Tibial nerve (tissue), 4 donors: ENCODE data around the gene ELANE. TPM values are rescaled to one million over a fixed set of nuclear protein-coding genes. Genes with fewer than 3 reads are reported as not detected.

Experiments
- DNase-seq, 2 donors: peaks; one replicate each; pipeline ENCODE4 v3.0.0-alpha.2; 2019; ENCODE audit warnings: low spot score in 2 of 2
- H3K27ac ChIP-seq, 4 donors: fragments of 200-600 bp; sonication (generic) in 3 of 4; one replicate each; pipeline ENCODE4 v1.5.1; 2017 to 2019; ENCODE audit warnings: mild to moderate bottlenecking in 1 of 4
- H3K27me3 ChIP-seq, 2 donors: fragments of 200-600 bp; sonication (generic) in 1 of 2; one replicate each; pipeline versions ENCODE4 v1.5.1 to v1.6.0; 2017 to 2019
- H3K36me3 ChIP-seq, 3 donors: fragments of 200-600 bp; sonication (generic); one replicate each; pipeline ENCODE4 v1.5.1; 2018 to 2019
- H3K4me1 ChIP-seq, 4 donors: fragments of 200-600 bp; sonication (generic) in 3 of 4; one replicate each; pipeline ENCODE4 v1.5.1; 2017 to 2019
- H3K4me3 ChIP-seq, 4 donors: fragments of 200-600 bp; sonication (generic) in 3 of 4; one replicate each; pipeline ENCODE4 v1.5.1; 2017 to 2019; ENCODE audit warnings: mild to moderate bottlenecking in 1 of 4, moderate library complexity in 1 of 4
- H3K9me3 ChIP-seq, 4 donors: fragments of 200-600 bp; sonication (generic) in 3 of 4; one replicate each; pipeline ENCODE4 v1.5.1; 2017 to 2019
- CTCF ChIP-seq, 5 experiments: fragments of 200-600 bp in 3 of 5; fragments of 450-650 bp in 2 of 5; sonication (generic) in 3 of 5; IDR thresholded peaks; one replicate each; pipeline ENCODE4 v1.5.1; 2016 to 2019; ENCODE audit warnings: antibody characterized with exemption in 5 of 5, mild to moderate bottlenecking in 3 of 5, moderate library complexity in 2 of 5
- EP300 ChIP-seq, 2 donors: sonication (generic); formaldehyde crosslinking; IDR thresholded peaks; one replicate each; pipeline ENCODE4 v1.6.1; 2017; ENCODE audit warnings: antibody characterized with exemption in 2 of 2, mild to moderate bottlenecking in 1 of 2
- POLR2A ChIP-seq, 2 donors: fragments of 450-650 bp; IDR thresholded peaks; one replicate each; pipeline ENCODE4 v1.6.1; 2017; ENCODE audit warnings: antibody characterized with exemption in 2 of 2, mild to moderate bottlenecking in 2 of 2, moderate library complexity in 2 of 2
- WGBS, 2 donors: methylation state at CpG; one replicate each; pipeline ENCODE4 v1.1.5; 2018; 5-methylcytosine and 5-hydroxymethylcytosine counted together
- total RNA-seq, 4 donors: library from RNA; depleted of rRNA; stranded (reverse); fragments of >200 nt; gene quantifications; one replicate each; pipeline ENCODE4 v1.1.0, GENCODE V29; 2016

The ELANE gene
- total RNA-seq, 4 donors from 2014 or later = 0.66 to 12.6 (median 4.2) TPM

- H3K9me3 ChIP-seq = no peaks in the 10 kb centered on the region
- no peak overlapping the region for H3K27ac ChIP-seq
These were observed 48.4 kb downstream of the ELANE start for GRCh38 chr19:900302-901111.

GRCh38 chr19:901216-902092 lies 49.4 kb downstream of the ELANE start:
- no peak for TF ChIP-seq POLR2A (IDR thresholded peaks at IDR 0.05)
- TF ChIP-seq CTCF (IDR thresholded peaks at IDR 0.05) = no peak
- no peak for TF ChIP-seq EP300 (IDR thresholded peaks at IDR 0.05)
- 89 to 95% methylated on average over 22 to 27 of the region's 27 CpGs for WGBS, 2 donors
- H3K4me3 ChIP-seq = no peak overlapping the region
- peaks cover 0 to 6% (median 0%) of the 10 kb centered on the region in 4 donors for H3K4me1 ChIP-seq
- no peaks in the 10 kb centered on the region for H3K9me3 ChIP-seq
- DNase-seq = no peak
- H3K27ac ChIP-seq = no peak overlapping the region
- H3K27me3 ChIP-seq = no peaks in the 10 kb centered on the region
- H3K36me3 ChIP-seq = peaks cover 0 to 49% (median 0%) of the 10 kb centered on the region in 3 donors

More at GRCh38 chr19:900302-901111, 48.4 kb downstream of the ELANE start:
- H3K4me3 ChIP-seq = no peak overlapping the region
- no peak for DNase-seq
- 83 to 84% methylated on average over 27 to 30 of the region's 30 CpGs for WGBS, 2 donors
- peaks cover 0 to 49% (median 0%) of the 10 kb centered on the region in 3 donors for H3K36me3 ChIP-seq
- H3K4me1 ChIP-seq = peaks cover 0 to 6% (median 0%) of the 10 kb centered on the region in 4 donors
- H3K27me3 ChIP-seq = no peaks in the 10 kb centered on the region
- no peak for TF ChIP-seq CTCF (IDR thresholded peaks at IDR 0.05)

DNA sequence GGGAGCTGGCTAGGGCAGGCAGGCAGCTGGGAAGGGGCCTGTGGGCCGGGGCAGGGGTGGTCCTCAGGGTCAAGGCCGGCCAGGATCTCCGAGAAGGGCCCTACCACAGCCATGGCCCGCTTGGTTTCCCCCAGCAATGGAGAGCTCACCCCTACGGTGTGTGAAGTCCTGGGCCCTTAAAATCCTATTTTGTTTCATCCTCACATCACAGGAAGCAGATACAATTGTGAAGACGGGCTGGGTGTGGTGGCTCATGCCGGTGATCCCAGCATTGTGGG lies 49.9 kb downstream of the ELANE start:
- WGBS, 2 donors = 86 to 95% methylated on average over 6 to 7 of the region's 7 CpGs
- TF ChIP-seq EP300 (IDR thresholded peaks at IDR 0.05) (no peak), CTCF (IDR thresholded peaks at IDR 0.05) (no peak), POLR2A (IDR thresholded peaks at IDR 0.05) (no peak)
- peaks cover 0 to 6% (median 0%) of the 10 kb centered on the region in 4 donors for H3K4me1 ChIP-seq
- peaks cover 0 to 48% (median 0%) of the 10 kb centered on the region in 3 donors for H3K36me3 ChIP-seq
- no peaks in the 10 kb centered on the region for H3K27me3 ChIP-seq
- H3K9me3 ChIP-seq = no peaks in the 10 kb centered on the region
- H3K27ac ChIP-seq = no peak overlapping the region
- no peak for DNase-seq
- H3K4me3 ChIP-seq = no peak overlapping the region

DNA sequence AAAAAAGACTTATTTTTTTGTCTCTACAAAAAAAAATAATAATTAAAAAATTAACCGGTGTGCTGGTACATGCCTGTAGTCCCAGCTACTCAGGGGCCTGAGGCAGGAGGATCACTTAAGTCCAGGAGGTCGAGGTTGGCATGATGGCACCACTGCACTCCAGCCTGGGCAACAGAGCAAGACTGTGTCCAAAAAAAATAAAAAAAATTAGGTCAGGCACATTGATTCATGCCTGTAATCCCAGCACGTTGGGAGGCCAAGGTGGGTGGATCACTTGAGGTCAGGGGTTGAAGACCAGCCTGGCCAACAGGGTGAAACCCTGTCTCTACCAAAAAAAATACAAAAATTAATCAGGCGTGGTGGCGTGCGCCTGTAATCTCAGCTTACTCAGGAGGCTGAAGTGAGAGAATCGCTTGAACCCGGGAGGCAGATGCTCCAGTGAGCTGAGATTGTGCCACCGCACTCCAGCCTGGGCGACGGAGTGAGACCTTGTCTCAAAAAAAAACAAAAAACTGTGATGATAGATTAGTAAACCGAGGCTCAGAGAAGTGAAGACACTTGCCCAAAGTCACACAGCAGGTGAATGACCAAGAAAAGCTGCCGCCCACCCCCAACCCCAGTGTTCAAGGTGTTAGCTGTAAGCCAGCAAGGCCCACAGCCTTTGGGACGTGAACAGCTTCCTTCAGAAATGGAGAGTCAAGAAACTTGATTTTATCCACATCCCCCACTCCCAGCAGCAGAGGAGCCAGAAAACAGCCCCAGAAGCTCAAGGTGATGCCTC lies 50.5 kb downstream of the ELANE start:
- Histone ChIP-seq H3K9me3 (no peaks in the 10 kb centered on the region), H3K4me3 (no peak overlapping the region), H3K4me1 (peaks cover 0 to 6% (median 1%) of the 10 kb centered on the region in 4 donors), H3K36me3 (peaks cover 0 to 42% (median 0%) of the 10 kb centered on the region in 3 donors), H3K27me3 (no peaks in the 10 kb centered on the region), H3K27ac (no peak overlapping the region)
- no peak for TF ChIP-seq POLR2A (IDR thresholded peaks at IDR 0.05)
- no peak for TF ChIP-seq EP300 (IDR thresholded peaks at IDR 0.05)
- TF ChIP-seq CTCF (IDR thresholded peaks at IDR 0.05) = no peak
- WGBS, 2 donors = 82 to 85% methylated on average over 14 of the region's 14 CpGs
- DNase-seq = no peak
